ENCODE measurements around the gene PUDP.

PUDP gene

DNA sequence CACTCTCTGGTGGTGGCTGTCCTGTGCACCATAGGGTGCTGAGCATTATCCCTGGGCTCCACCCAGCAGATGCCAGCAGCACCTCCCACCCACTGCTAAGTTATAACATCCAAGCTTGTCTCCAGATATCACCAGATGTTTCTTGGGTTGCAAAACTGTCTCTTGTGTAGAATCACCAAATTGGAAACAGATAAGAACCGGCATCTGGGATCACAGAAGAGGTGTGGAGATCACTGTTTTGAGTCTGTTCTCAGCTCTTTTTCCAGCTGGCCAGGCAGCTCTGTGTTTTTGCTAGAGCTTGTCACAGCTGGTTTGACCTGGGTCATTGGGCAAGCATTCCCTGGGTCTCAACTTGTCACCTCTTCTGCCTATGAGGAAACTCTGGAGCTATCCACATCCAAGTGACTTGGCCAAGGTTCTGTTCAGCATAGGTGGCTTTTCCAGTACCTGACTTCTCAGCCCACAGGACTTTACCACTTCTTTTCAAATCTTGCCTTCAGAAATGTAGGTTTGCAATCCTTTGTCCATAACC is 15.3 kb upstream of the PUDP start:
- no peak for DNase-seq (ENCODE audit: low read depth)
- TF ChIP-seq, protein P1, sequence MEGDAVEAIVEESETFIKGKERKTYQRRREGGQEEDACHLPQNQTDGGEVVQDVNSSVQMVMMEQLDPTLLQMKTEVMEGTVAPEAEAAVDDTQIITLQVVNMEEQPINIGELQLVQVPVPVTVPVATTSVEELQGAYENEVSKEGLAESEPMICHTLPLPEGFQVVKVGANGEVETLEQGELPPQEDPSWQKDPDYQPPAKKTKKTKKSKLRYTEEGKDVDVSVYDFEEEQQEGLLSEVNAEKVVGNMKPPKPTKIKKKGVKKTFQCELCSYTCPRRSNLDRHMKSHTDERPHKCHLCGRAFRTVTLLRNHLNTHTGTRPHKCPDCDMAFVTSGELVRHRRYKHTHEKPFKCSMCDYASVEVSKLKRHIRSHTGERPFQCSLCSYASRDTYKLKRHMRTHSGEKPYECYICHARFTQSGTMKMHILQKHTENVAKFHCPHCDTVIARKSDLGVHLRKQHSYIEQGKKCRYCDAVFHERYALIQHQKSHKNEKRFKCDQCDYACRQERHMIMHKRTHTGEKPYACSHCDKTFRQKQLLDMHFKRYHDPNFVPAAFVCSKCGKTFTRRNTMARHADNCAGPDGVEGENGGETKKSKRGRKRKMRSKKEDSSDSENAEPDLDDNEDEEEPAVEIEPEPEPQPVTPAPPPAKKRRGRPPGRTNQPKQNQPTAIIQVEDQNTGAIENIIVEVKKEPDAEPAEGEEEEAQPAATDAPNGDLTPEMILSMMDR (IDR thresholded peaks at IDR 0.05; ENCODE audit: control insufficient read depth, insufficient read depth, low read depth, low read length, missing control alignments), result no peak
- no peak overlapping the region for H3K4me3 ChIP-seq (ENCODE audit: control insufficient read depth, low read depth, low read length)

DNA sequence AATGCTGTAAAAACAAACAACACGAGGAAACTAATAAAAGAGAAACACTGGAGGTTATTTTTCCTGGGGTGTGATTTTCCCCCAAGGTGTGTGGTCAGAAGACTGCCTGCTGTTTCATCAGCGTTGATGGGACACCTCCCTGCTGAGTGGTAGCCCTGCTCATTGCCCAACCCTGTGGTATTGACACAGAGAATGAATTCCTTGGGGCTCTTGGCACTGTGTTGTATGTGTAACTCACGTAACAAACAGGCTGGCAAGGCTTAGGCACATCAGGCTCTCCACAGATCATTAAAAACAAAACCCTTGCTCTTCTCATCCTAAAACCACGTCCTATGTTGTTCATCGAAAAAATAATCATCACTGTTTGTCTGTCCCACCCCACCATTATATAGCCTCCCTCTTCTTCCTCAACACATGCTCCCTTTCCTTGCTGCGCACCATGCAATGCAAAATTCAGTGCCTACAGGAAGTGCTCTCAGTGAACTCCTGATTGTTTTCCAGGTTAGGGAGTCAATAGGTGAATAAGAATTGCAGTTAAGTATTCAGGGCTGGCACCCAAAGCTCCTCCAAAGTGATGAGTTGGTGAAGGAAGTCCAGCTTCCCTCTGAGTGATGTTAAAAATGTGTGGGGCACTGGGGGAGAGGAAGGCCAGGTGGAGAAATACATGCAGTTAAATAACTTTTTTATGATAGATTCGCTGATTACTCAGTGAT is 11.4 kb upstream of the PUDP start:
- H3K4me3 ChIP-seq (ENCODE audit: control insufficient read depth, low read depth, low read length), result no peak overlapping the region
- DNase-seq (ENCODE audit: low read depth), result peak; percentile 52
- TF ChIP-seq, protein P1 (IDR thresholded peaks at IDR 0.05; ENCODE audit: control insufficient read depth, insufficient read depth, low read depth, low read length, missing control alignments), result no peak

DNA sequence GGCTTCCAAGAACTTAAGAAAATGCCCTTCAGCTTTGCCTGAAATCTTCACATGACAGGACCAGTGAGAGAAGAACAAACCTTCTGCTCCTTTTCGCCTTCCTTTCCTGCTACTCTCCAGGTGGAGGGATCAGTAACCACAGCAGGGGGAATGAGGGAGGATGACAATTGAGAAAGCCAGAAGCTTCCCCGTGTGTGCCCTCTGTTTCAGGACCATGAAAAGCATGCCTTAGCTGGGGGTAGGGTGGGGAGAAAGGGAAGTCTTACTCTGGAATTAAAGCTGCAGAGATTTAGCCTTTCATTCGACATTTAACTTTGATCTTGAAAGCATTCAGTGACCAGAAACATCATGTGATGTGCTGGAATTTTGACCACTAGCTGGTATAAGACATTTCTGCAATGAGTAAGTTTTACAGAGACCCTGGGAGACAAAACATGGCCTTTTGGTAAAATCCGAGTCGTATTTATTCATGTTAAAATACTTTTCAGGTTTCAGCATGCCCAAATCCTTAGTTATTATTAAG is 10.6 kb upstream of the PUDP start:
- TF ChIP-seq, protein P1 (IDR thresholded peaks at IDR 0.05; ENCODE audit: control insufficient read depth, insufficient read depth, low read depth, low read length, missing control alignments), result no peak
- H3K4me3 ChIP-seq (ENCODE audit: control insufficient read depth, low read depth, low read length), result no peak overlapping the region
- no peak for DNase-seq (ENCODE audit: low read depth)

DNA sequence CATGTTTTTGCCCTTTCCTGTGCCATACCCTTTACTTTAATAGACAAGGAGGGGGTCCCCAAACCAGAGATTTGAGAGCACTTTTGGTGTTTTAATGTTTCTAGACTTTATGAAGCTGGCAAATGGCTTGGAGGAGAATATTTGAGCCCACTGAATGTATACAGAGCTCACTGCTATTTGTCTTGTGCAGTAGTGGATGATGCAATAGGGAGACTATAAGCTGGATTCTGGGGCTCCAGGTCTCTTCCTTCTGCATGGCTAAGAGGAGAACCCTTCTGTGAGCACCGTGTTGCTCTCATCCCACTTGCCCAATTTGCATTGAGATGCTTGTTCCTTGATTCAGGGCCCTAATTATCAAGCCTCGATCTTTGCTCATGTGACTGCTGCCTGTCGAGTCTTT is 8.9 kb upstream of the PUDP start:
- H3K4me3 ChIP-seq (ENCODE audit: control insufficient read depth, low read depth, low read length), result no peak overlapping the region
- DNase-seq (ENCODE audit: low read depth), result no peak
- TF ChIP-seq, protein P1 (IDR thresholded peaks at IDR 0.05; ENCODE audit: control insufficient read depth, insufficient read depth, low read depth, low read length, missing control alignments), result no peak

DNA sequence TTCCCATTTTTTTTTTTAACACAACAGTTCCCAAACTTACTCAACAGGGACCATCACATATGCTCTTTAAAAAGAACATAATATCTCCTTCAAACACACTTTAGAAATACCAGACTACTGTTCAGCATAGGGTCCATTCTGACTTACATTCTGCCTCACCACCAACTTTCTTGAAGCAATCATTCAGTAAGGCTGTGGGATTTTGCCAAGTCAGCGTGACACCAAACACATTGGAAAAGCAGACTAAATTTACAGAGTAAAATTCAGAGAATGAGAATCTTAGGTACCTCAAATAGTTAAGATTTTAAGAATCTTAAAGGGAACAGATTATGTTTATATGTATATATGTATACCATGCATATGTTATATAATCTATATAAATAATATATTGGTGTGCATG is 7.2 kb upstream of the PUDP start:
- no peak for DNase-seq (ENCODE audit: low read depth)
- TF ChIP-seq, protein P1 (IDR thresholded peaks at IDR 0.05; ENCODE audit: control insufficient read depth, insufficient read depth, low read depth, low read length, missing control alignments), result no peak
- H3K4me3 ChIP-seq (ENCODE audit: control insufficient read depth, low read depth, low read length), result no peak overlapping the region

DNA sequence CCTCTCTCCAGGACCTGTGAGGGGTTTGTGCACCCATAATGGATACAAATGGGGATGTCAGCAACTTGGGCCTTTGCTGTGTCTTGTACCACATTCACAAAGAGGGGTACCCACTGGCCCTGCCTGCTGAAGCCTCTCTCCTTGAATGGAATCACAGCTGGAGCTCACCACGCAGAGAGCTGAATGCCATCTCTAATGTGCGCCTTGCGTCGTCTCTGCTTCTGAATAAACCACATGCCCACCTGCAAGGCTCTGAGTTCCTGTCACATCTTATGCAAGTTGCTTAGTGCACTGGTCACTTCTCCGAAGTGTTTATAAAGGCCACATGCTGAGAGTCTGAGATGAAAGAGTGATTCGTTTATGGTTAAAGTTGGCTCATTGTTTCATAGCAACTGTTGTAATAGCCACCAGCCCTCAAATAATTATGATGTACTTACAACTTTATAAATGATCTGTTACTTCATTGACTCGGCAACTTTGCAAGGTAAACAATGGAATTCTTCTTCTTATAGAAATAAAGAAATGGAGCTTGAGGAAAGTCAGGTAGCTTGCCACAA is 6.2 kb upstream of the PUDP start:
- no peak for DNase-seq (ENCODE audit: low read depth)
- TF ChIP-seq, protein P1 (IDR thresholded peaks at IDR 0.05; ENCODE audit: control insufficient read depth, insufficient read depth, low read depth, low read length, missing control alignments), result no peak
- no peak overlapping the region for H3K4me3 ChIP-seq (ENCODE audit: control insufficient read depth, low read depth, low read length)
